ENCODE data around the gene SYTL3. TPM values are rescaled to one million over a fixed set of nuclear protein-coding genes. Genes with fewer than 3 reads are reported as not detected.

SYTL3 gene
- polyA plus RNA-seq, 1 donor (not counting 4 experiments of a cell fraction or from before 2014, with no cell fraction given), result 1.4 TPM

- no peak overlapping the region for H3K9ac ChIP-seq (ENCODE audit: control insufficient read depth, extremely low read depth, insufficient read depth, low read length)
- no peak for DNase-seq (ENCODE audit: low read depth, low spot score)
- H3K27me3 ChIP-seq (ENCODE audit: control insufficient read depth, extremely low read depth, insufficient read depth, low read length), result no peaks in the 10 kb centered on the region
- FAIRE-seq, result no peak
- H3K4me3 ChIP-seq (ENCODE audit: control insufficient read depth in 2 of 3, extremely low read depth in 1 of 3, insufficient read depth in 2 of 3, low read depth in 1 of 3, low read length in 3 of 3), result no peak overlapping the region
- H3K9me3 ChIP-seq (ENCODE audit: control insufficient read depth, low read depth, low read length), result no peaks in the 10 kb centered on the region
- no peaks in the 10 kb centered on the region for H3K4me1 ChIP-seq (ENCODE audit: control insufficient read depth, extremely low read depth, insufficient read depth, low read length)
- H3K36me3 ChIP-seq (ENCODE audit: control insufficient read depth in 2 of 2, extremely low read depth in 1 of 2, insufficient read depth in 2 of 2, low read length in 2 of 2), result no peaks in the 10 kb centered on the region
- no peaks in the 10 kb centered on the region for H3K9me1 ChIP-seq (ENCODE audit: control insufficient read depth, extremely low read depth, insufficient read depth, low read length)
- no peak overlapping the region for H3K4me2 ChIP-seq (ENCODE audit: control insufficient read depth, extremely low read depth, insufficient read depth, low read depth, low read length)
- H3K27ac ChIP-seq (ENCODE audit: control insufficient read depth, insufficient read depth, low read length), result no peak overlapping the region
- dilution Hi-C loops (cut with MboI; ENCODE audit: extremely low pct_ligation_motif_present, low sequenced_read_pairs), result no loop called here
- H3K79me2 ChIP-seq (ENCODE audit: control insufficient read depth, insufficient read depth, low read length), result no peaks in the 10 kb centered on the region
- no peak overlapping the region for H2AFZ ChIP-seq (ENCODE audit: control insufficient read depth, low read length)
- TF ChIP-seq CTCF (optimal IDR thresholded peaks at IDR 0.05 in 1 of 3, IDR thresholded peaks at IDR 0.05 in 1 of 3, conservative IDR thresholded peaks at IDR 0.05 in 1 of 3; ENCODE audit: extremely low read depth in 1 of 3, insufficient read depth in 2 of 3, low read length in 3 of 3), result no peak
- TF ChIP-seq EZH2 (IDR thresholded peaks at IDR 0.05; ENCODE audit: low read length), result no peak
- H4K20me1 ChIP-seq (ENCODE audit: control insufficient read depth, extremely low read depth, insufficient read depth, low read length), result no peaks in the 10 kb centered on the region
Observed at GRCh38 chr6:158680481-158680880, 30.6 kb downstream of the SYTL3 start.

GRCh38 chr6:158684311-158684710 is 34.5 kb downstream of the SYTL3 start:
- dilution Hi-C loops (cut with MboI; ENCODE audit: extremely low pct_ligation_motif_present, low sequenced_read_pairs), result no loop called here
- Histone ChIP-seq H3K4me2 (ENCODE audit: control insufficient read depth, extremely low read depth, insufficient read depth, low read depth, low read length) (no peak overlapping the region), H2AFZ (ENCODE audit: control insufficient read depth, low read length) (no peak overlapping the region), H3K79me2 (ENCODE audit: control insufficient read depth, insufficient read depth, low read length) (no peaks in the 10 kb centered on the region), H3K4me1 (ENCODE audit: control insufficient read depth, extremely low read depth, insufficient read depth, low read length) (peaks cover 15% of the 10 kb centered on the region), H3K36me3 (ENCODE audit: control insufficient read depth in 2 of 2, extremely low read depth in 1 of 2, insufficient read depth in 2 of 2, low read length in 2 of 2) (no peaks in the 10 kb centered on the region), H3K9ac (ENCODE audit: control insufficient read depth, extremely low read depth, insufficient read depth, low read length) (no peak overlapping the region), H3K27me3 (ENCODE audit: control insufficient read depth, extremely low read depth, insufficient read depth, low read length) (no peaks in the 10 kb centered on the region), H4K20me1 (ENCODE audit: control insufficient read depth, extremely low read depth, insufficient read depth, low read length) (no peaks in the 10 kb centered on the region), H3K9me1 (ENCODE audit: control insufficient read depth, extremely low read depth, insufficient read depth, low read length) (no peaks in the 10 kb centered on the region), H3K9me3 (ENCODE audit: control insufficient read depth, low read depth, low read length) (no peaks in the 10 kb centered on the region), H3K4me3 (ENCODE audit: control insufficient read depth in 2 of 3, extremely low read depth in 1 of 3, insufficient read depth in 2 of 3, low read depth in 1 of 3, low read length in 3 of 3) (no peak overlapping the region), H3K27ac (ENCODE audit: control insufficient read depth, insufficient read depth, low read length) (no peak overlapping the region)
- TF ChIP-seq CTCF (optimal IDR thresholded peaks at IDR 0.05 in 1 of 3, IDR thresholded peaks at IDR 0.05 in 1 of 3, conservative IDR thresholded peaks at IDR 0.05 in 1 of 3; ENCODE audit: extremely low read depth in 1 of 3, insufficient read depth in 2 of 3, low read length in 3 of 3), result no peak
- no peak for TF ChIP-seq EZH2 (IDR thresholded peaks at IDR 0.05; ENCODE audit: low read length)
- FAIRE-seq, result no peak
- no peak for DNase-seq (ENCODE audit: low read depth, low spot score)

Data from keratinocyte (primary cell).